ENCODE results near the gene RNF103.

RNF103 gene

DNA sequence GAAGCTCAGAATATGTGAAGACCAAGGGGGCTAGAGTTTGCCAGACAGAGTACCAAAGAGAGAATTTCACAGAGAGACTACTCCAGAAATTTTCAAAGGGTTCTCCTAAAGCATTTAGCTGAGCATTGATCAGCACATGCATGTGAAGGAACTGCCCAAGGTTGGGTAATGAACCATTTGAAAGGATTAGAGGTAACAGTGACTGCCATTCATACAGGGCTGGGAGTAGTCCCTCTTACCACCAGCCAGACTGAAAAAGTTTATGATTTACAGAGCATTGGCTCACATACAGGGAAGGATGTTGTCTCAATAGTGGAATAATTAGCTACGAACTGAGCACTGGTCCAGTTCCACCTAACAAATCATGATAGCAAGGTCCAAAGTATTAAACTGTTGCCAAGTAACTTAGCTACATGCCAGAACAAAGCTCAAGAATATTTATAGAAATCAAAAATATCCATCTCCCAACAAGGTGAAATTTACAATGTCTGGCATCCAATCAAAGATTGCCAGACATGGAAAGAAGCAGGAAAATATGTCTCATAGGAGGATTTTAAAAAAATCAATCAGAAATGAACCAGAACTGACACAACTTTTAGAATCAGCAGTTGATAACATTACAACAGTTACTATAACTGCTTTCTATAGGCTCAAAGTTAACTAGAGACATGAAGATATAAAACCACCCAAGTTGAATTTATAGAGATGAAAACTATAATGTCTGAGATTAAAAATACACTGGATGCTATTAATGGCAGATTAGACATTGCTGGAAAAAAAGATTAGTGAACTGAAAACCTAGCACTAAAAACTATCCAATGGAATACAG, 25.7 kb upstream of the RNF103 start:
- TF ChIP-seq, protein P1, sequence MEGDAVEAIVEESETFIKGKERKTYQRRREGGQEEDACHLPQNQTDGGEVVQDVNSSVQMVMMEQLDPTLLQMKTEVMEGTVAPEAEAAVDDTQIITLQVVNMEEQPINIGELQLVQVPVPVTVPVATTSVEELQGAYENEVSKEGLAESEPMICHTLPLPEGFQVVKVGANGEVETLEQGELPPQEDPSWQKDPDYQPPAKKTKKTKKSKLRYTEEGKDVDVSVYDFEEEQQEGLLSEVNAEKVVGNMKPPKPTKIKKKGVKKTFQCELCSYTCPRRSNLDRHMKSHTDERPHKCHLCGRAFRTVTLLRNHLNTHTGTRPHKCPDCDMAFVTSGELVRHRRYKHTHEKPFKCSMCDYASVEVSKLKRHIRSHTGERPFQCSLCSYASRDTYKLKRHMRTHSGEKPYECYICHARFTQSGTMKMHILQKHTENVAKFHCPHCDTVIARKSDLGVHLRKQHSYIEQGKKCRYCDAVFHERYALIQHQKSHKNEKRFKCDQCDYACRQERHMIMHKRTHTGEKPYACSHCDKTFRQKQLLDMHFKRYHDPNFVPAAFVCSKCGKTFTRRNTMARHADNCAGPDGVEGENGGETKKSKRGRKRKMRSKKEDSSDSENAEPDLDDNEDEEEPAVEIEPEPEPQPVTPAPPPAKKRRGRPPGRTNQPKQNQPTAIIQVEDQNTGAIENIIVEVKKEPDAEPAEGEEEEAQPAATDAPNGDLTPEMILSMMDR (IDR thresholded peaks at IDR 0.05; ENCODE audit: borderline replicate concordance, insufficient read depth, low read depth, low read length), result no peak
- no peak overlapping the region for H3K4me3 ChIP-seq (ENCODE audit: low read depth, low read length)

DNA sequence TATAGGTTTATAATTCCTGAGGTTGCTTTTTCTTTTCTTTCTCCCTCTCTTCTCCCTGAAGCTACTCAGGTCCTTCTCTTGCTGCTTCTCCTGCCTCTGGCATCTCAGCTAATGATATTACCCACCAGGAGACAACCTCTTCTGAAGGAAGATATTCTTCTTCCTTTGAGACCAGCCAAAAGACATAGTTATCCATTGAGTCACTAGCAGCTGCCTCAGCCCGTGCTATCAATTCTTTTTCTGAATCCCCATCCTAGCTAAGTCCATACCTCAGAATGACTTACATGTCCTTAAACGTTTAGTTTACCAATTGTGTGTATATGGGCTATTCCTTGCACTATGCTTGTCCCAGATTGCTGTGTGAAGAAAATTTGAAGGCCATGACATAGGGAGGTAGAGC, 25.0 kb upstream of the RNF103 start:
- TF ChIP-seq, protein P1 (IDR thresholded peaks at IDR 0.05; ENCODE audit: borderline replicate concordance, insufficient read depth, low read depth, low read length), result no peak
- H3K4me3 ChIP-seq (ENCODE audit: low read depth, low read length), result no peak overlapping the region

DNA sequence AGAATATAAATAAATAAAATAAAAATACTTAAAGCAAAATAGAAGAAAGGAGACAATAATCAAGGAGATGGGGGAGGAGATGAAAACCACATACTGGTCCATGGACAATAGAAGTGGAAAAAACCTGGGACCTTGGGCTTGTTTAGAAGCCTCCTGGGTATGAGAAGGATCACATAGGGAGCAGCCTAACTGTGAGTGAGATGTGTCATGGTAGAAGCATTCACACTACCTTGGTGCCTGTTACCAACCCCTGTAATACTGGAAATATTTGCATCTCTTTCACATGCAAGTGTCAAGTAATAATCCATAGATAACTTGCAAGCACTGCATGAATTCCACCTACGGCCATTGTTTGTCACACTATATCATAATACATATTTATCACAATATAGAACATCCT, 23.2 kb upstream of the RNF103 start:
- TF ChIP-seq, protein P1 (IDR thresholded peaks at IDR 0.05; ENCODE audit: borderline replicate concordance, insufficient read depth, low read depth, low read length), result no peak
- H3K4me3 ChIP-seq (ENCODE audit: low read depth, low read length), result no peak overlapping the region

DNA sequence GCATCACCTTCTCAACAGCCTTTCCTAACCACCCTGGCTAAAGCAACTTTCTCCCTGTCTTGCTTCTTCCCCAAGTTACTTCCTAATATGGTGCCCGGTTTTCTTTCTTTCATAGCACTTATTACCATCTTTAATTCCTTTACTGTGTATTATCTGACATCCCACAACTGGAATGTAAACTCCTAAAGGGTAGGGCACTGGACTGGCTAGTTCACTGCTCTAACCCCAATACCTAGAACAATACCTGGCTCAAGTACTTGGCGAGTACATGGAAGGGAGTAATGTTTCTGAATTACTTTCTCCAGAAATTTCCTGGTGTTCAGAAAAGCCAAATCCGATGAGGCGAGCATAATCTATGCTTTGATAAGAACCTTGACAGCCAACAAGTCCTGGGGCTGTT, 22.7 kb upstream of the RNF103 start:
- TF ChIP-seq, protein P1 (IDR thresholded peaks at IDR 0.05; ENCODE audit: borderline replicate concordance, insufficient read depth, low read depth, low read length), result no peak

DNA sequence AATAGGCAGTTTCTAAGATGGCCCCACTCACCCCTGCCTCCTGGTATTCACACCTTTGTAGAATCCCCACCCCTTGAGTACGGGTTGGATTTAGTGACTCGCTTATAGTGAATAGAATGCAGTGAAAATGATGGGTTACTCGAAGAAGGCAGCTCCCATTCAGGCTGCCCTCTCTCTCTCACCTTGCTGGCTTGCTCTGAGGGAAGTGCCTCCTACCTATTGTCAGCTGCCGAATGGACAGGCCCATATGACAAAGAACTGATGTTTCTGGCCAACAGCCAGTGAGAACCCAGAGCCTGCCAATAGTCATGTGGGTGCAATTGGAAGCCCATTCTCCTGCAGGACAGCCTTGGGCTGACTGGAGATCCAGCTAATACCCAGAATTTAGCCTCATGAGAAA, 22.1 kb upstream of the RNF103 start:
- H3K4me3 ChIP-seq (ENCODE audit: low read depth, low read length), result no peak overlapping the region
- TF ChIP-seq, protein P1 (IDR thresholded peaks at IDR 0.05; ENCODE audit: borderline replicate concordance, insufficient read depth, low read depth, low read length), result no peak

More for the DNA sequence above, 22.7 kb upstream of the RNF103 start:
- H3K4me3 ChIP-seq (ENCODE audit: low read depth, low read length), result no peak overlapping the region

DNA sequence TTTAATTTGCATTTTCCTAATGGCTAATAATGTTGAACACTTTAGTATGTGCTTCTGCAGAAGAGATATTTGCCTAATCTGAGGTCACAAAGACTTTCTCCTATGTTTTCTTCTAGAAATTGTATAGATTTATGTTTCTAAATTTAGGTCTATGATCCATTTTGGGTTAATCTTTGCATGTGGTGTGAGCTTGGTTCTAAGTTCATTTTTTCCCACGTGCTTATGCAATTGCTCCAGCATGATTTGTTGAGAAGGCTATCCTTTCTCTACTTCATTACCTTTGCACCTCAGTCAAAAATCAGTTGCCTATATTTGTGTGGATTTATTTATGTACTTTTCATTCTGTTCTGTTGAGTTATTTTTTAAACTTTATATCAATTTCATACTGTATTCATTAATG, 15.0 kb upstream of the RNF103 start:
- H3K4me3 ChIP-seq (ENCODE audit: low read depth, low read length), result no peak overlapping the region
- TF ChIP-seq, protein P1 (IDR thresholded peaks at IDR 0.05; ENCODE audit: borderline replicate concordance, insufficient read depth, low read depth, low read length), result no peak

DNA sequence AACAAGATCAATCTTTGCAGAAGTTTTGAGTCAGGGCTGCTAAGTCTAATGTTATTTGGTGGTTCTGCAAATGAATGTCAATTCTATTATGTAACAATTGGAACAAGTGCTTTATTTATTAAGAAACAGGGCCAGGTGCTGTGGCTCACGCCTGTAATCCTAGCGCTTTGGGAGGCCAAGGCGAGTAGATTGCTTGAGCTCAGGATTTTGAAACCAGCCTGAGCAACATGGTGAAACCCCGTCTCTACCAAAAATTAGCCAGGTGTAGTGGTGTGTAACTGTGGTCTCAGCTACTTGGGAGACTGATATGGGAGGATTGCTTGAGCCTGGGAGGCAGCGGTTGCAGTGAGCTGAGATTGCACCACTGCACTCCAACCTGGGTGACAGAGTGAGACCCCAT, 13.2 kb upstream of the RNF103 start:
- no peak overlapping the region for H3K4me3 ChIP-seq (ENCODE audit: low read depth, low read length)
- TF ChIP-seq, protein P1 (IDR thresholded peaks at IDR 0.05; ENCODE audit: borderline replicate concordance, insufficient read depth, low read depth, low read length), result no peak
